Stomach (tissue), 9 donors: ENCODE measurements around the gene WDR20. TPM values are rescaled to one million over a fixed set of nuclear protein-coding genes. Genes with fewer than 3 reads are reported as not detected.
"Not testable (repeated sequence)": the region's sequence is repeated elsewhere in the genome, so short reads cannot be mapped to it uniquely, and the experiment has no call there.

Source experiments
- DNase-seq, 2 donors: peaks; one replicate each; pipeline versions ENCODE4 v3.0.0 to v3.0.0-alpha.2; 2013 to 2019
- H3K27ac ChIP-seq, 5 donors: fragments of 200-600 bp in 4 of 5; sonication (generic) in 4 of 5; one replicate each; pipeline ENCODE4 v1.5.1; 2013 to 2019; ENCODE audit warnings: mild to moderate bottlenecking in 1 of 5, moderate library complexity in 1 of 5
- H3K27me3 ChIP-seq, 3 donors: fragments of 200-600 bp; sonication (generic); one replicate each; pipeline ENCODE4 v1.5.1; 2017 to 2019; ENCODE audit warnings: mixed run types in 1 of 3
- H3K36me3 ChIP-seq, 4 donors: fragments of 200-600 bp; sonication (generic); 1 replicate in 3 of 4; 2 replicates in 1 of 4; pipeline ENCODE4 v1.5.1; 2016 to 2019
- H3K4me1 ChIP-seq, 4 donors: fragments of 200-600 bp; sonication (generic); one replicate each; pipeline ENCODE4 v1.5.1; 2016 to 2019
- H3K4me3 ChIP-seq, 4 donors: fragments of 200-600 bp; sonication (generic) in 3 of 4; one replicate each; pipeline ENCODE4 v1.5.1; 2016 to 2019; ENCODE audit warnings: mild to moderate bottlenecking in 1 of 4
- H3K9me3 ChIP-seq, 4 donors: fragments of 200-600 bp; sonication (generic); one replicate each; pipeline ENCODE4 v1.5.1; 2016 to 2019
- CTCF ChIP-seq, 7 experiments: fragments of 450-650 bp in 4 of 7; fragments of 200-600 bp in 3 of 7; sonication (generic) in 3 of 7; IDR thresholded peaks; one replicate each; pipeline ENCODE4 v1.5.1; 2016 to 2019; ENCODE audit warnings: antibody characterized with exemption in 7 of 7, control low read depth in 2 of 7, mild to moderate bottlenecking in 1 of 7
- EP300 ChIP-seq: sonication (generic); formaldehyde crosslinking; IDR thresholded peaks from one replicate; pipeline ENCODE4 v1.6.1; 2017; ENCODE audit warnings: antibody characterized with exemption
- POLR2A ChIP-seq, 4 donors: fragments of 450-650 bp; IDR thresholded peaks; one replicate each; pipeline ENCODE4 v1.6.1; 2016; ENCODE audit warnings: antibody characterized with exemption in 4 of 4, control low read depth in 2 of 4, mild to moderate bottlenecking in 1 of 4, moderate library complexity in 1 of 4
- POLR2AphosphoS5 ChIP-seq, 3 donors: sonication (generic); formaldehyde crosslinking; IDR thresholded peaks; one replicate each; pipeline ENCODE4 v1.6.1; 2016; ENCODE audit warnings: antibody characterized with exemption in 3 of 3
- WGBS, 5 donors: extraction: QIAGEN DNeasy Blood & Tissue Kit in 3 of 5; methylation state at CpG; one replicate each; pipeline versions ENCODE4 v1.1.5 to v1.1.7; 2013 to 2018; 5-methylcytosine and 5-hydroxymethylcytosine counted together
- intact Hi-C: fragments of 100-400 bp; cut with DNase I; formaldehyde crosslinking; loops from one replicate; pipeline ENCODE4 v1.15.1; 2023; ENCODE audit warnings: low total_unique reads
- polyA plus RNA-seq, 3 donors: library from polyadenylated mRNA; stranded (reverse); fragments of 200-250 nt; gene quantifications; one replicate each; pipeline ENCODE4 v1.2.3, GENCODE V29; 2013
- total RNA-seq, 5 donors: library from RNA; depleted of rRNA; stranded (reverse); fragments of >200 nt; gene quantifications; one replicate each; pipeline versions ENCODE4 v1.1.0 to v1.2.3, GENCODE V29; 2014 to 2016
- donor health status: healthy with polysubstance abuse.
- donor health status: Bipolar disorder and iron deficiency.
- donor health status: healthy.

The WDR20 gene
- total and polyA plus RNA-seq, 8 donors, result 8.2 to 44.2 (median 14.5) TPM

GRCh38 chr14:102124419-102124818 lies 15.3 kb upstream of the WDR20 start:
- Histone ChIP-seq H3K36me3 (no peaks in the 10 kb centered on the region), H3K27me3 (no peaks in the 10 kb centered on the region), H3K4me3 (no peak overlapping the region), H3K9me3 (no peaks in the 10 kb centered on the region), H3K4me1 (no peaks in the 10 kb centered on the region), H3K27ac (no peak overlapping the region)
- DNase-seq, result no peak
- TF ChIP-seq EP300, result no peak
- no peak for TF ChIP-seq POLR2AphosphoS5 (IDR thresholded peaks at IDR 0.05)
- TF ChIP-seq CTCF (IDR thresholded peaks at IDR 0.05), result no peak
- intact Hi-C loops, result no loop called here

- no peak for TF ChIP-seq EP300
- no peak for TF ChIP-seq CTCF (IDR thresholded peaks at IDR 0.05)
- no peak for TF ChIP-seq POLR2AphosphoS5 (IDR thresholded peaks at IDR 0.05)
- no peak for TF ChIP-seq POLR2A (IDR thresholded peaks at IDR 0.05)
- no peak overlapping the region for H3K4me3 ChIP-seq
- intact Hi-C loops, result no loop called here
- H3K27me3 ChIP-seq, result no peaks in the 10 kb centered on the region
- WGBS, 5 donors, result 44 to 72% (median 59%) methylated on average over 5 of the region's 5 CpGs
- no peaks in the 10 kb centered on the region for H3K36me3 ChIP-seq
- peak in 1 of 2 donors; percentile 33 for DNase-seq
- H3K4me1 ChIP-seq, result no peaks in the 10 kb centered on the region
- no peak overlapping the region for H3K27ac ChIP-seq
- no peaks in the 10 kb centered on the region for H3K9me3 ChIP-seq
Measured at GRCh38 chr14:102125546-102125945, 14.2 kb upstream of the WDR20 start.

- no peak overlapping the region for H3K27ac ChIP-seq
- no peaks in the 10 kb centered on the region for H3K9me3 ChIP-seq
- no peak overlapping the region for H3K4me3 ChIP-seq
- no peak for DNase-seq
- no peaks in the 10 kb centered on the region for H3K27me3 ChIP-seq
- H3K4me1 ChIP-seq, result no peaks in the 10 kb centered on the region
- no peaks in the 10 kb centered on the region for H3K36me3 ChIP-seq
- intact Hi-C loops, result no loop called here
- WGBS, 5 donors, result 81 to 84% (median 83%) methylated on average over 5 of the region's 5 CpGs
- no peak for TF ChIP-seq POLR2A (IDR thresholded peaks at IDR 0.05)
- TF ChIP-seq POLR2AphosphoS5 (IDR thresholded peaks at IDR 0.05), result no peak
- no peak for TF ChIP-seq EP300
- TF ChIP-seq CTCF (IDR thresholded peaks at IDR 0.05), result no peak
Measured at GRCh38 chr14:102126807-102127455, 12.8 kb upstream of the WDR20 start.

- Histone ChIP-seq H3K36me3 (peaks cover 0 to 6% (median 2%) of the 10 kb centered on the region in 4 donors), H3K4me3 (no peak overlapping the region), H3K4me1 (no peaks in the 10 kb centered on the region), H3K27me3 (no peaks in the 10 kb centered on the region), H3K27ac (no peak overlapping the region), H3K9me3 (no peaks in the 10 kb centered on the region)
- 78 to 81% (median 78%) methylated on average over 6 of the region's 6 CpGs for WGBS, 5 donors
- intact Hi-C loops, result no loop called here
- TF ChIP-seq CTCF (IDR thresholded peaks at IDR 0.05), result no peak
- TF ChIP-seq POLR2A (IDR thresholded peaks at IDR 0.05), result no peak
- no peak for TF ChIP-seq POLR2AphosphoS5 (IDR thresholded peaks at IDR 0.05)
- no peak for TF ChIP-seq EP300
- no peak for DNase-seq
Measured at GRCh38 chr14:102131741-102132140, 8.0 kb upstream of the WDR20 start.

- H3K4me3 ChIP-seq, H3K36me3 ChIP-seq, DNase-seq, H3K4me1 ChIP-seq, H3K9me3 ChIP-seq, H3K27ac ChIP-seq, intact Hi-C loops, H3K27me3 ChIP-seq: not testable (repeated sequence)
- WGBS, 5 donors, result 93 to 96% (median 93%) methylated on average over 9 of the region's 9 CpGs
Measured at GRCh38 chr14:102134021-102134420, 5.7 kb upstream of the WDR20 start.

GRCh38 chr14:102134719-102135118 lies 5.0 kb upstream of the WDR20 start:
- H3K27me3 ChIP-seq, H3K27ac ChIP-seq, H3K9me3 ChIP-seq, intact Hi-C loops, H3K4me3 ChIP-seq, H3K36me3 ChIP-seq, DNase-seq: not testable (repeated sequence)
- H3K4me1 ChIP-seq, result peaks cover 0 to 12% (median 10%) of the 10 kb centered on the region in 4 donors
- WGBS, 5 donors, result 75 to 82% (median 77%) methylated on average over 10 of the region's 10 CpGs

GRCh38 chr14:102135456-102135855 lies 4.2 kb upstream of the WDR20 start:
- intact Hi-C loops, result not testable (repeated sequence)
- WGBS, 5 donors, result 94 to 99% (median 97%) methylated on average over 20 to 30 of the region's 30 CpGs

More at GRCh38 chr14:102135456-102135855, 4.2 kb upstream of the WDR20 start:
- H3K4me3 ChIP-seq, H3K27me3 ChIP-seq, H3K27ac ChIP-seq, H3K36me3 ChIP-seq, H3K9me3 ChIP-seq, DNase-seq: not testable (repeated sequence)
- peaks cover under 1 to 13% (median 12%) of the 10 kb centered on the region in 4 donors for H3K4me1 ChIP-seq
